Caco-2 (cell line): ENCODE results near the gene CACNA2D4. TPM values are rescaled to one million over a fixed set of nuclear protein-coding genes. Genes with fewer than 3 reads are reported as not detected.

Experiments used
- BruUV-seq: library from RNA; stranded (reverse); fragments of 400-500 nt; replicated peaks from 2 replicates; lab custom pipeline; 2021; lab: Mats Ljungman, UMichigan
- CTCF ChIA-PET: fragments of 300-600 bp; sonication (Branson Sonifier 250); formaldehyde crosslinking; loops from one replicate; lab custom pipeline; 2022; ENCODE audit warnings: antibody characterized with exemption; lab: Charles Lee
- POLR2A ChIA-PET: fragments of 300-600 bp; sonication (Branson Sonifier 250); formaldehyde crosslinking; loops from one replicate; lab custom pipeline; 2022; ENCODE audit warnings: antibody characterized with exemption; lab: Charles Lee
- DNase-seq, 2 experiments: peaks; one replicate each; pipeline versions ENCODE4 v3.0.0 to v3.0.0-alpha.2; 2020 to 2022
- H3K27me3 ChIP-seq: replicated peaks from 2 replicates; pipeline ENCODE4 v1.6.0; 2011; ENCODE audit warnings: low read length; ENCODE audit not compliant: control insufficient read depth, insufficient read depth
- H3K36me3 ChIP-seq: 2 replicates; pipeline ENCODE4 v1.5.1; 2011; ENCODE audit warnings: low read length; ENCODE audit not compliant: control insufficient read depth, insufficient read depth
- H3K4me1 ChIP-seq: fragments of 250-450 bp; sonication (Bioruptor Pico); 2 replicates; pipeline ENCODE4 v1.5.1; 2020; ENCODE audit warnings: mild to moderate bottlenecking
- H3K4me3 ChIP-seq: 2 replicates; pipeline ENCODE4 v1.5.1; 2011; ENCODE audit warnings: low read depth, mild to moderate bottlenecking, control low read depth, low read length
- H3K9me3 ChIP-seq: fragments of 250-450 bp; sonication (Bioruptor Pico); 2 replicates; pipeline ENCODE4 v1.5.1; 2020; ENCODE audit warnings: mild to moderate bottlenecking, moderate library complexity
- H3K27ac Mint-ChIP-seq: one replicate; pipeline ENCODE4 v1.8.0; 2022; ENCODE audit warnings: mixed read lengths; ENCODE audit not compliant: unreplicated experiment
- H3K27me3 Mint-ChIP-seq: one replicate; pipeline ENCODE4 v1.8.0; 2022; ENCODE audit warnings: mixed read lengths; ENCODE audit not compliant: insufficient read depth, unreplicated experiment
- H3K36me3 Mint-ChIP-seq: one replicate; pipeline ENCODE4 v1.8.0; 2022; ENCODE audit warnings: mild to moderate bottlenecking, mixed read lengths; ENCODE audit not compliant: insufficient read depth, unreplicated experiment
- H3K4me1 Mint-ChIP-seq: one replicate; pipeline ENCODE4 v1.8.0; 2022; ENCODE audit warnings: low read depth, mixed read lengths; ENCODE audit not compliant: unreplicated experiment
- H3K4me3 Mint-ChIP-seq: one replicate; pipeline ENCODE4 v1.8.0; 2022; ENCODE audit warnings: mild to moderate bottlenecking, moderate library complexity, mixed read lengths; ENCODE audit not compliant: unreplicated experiment
- H3K9me3 Mint-ChIP-seq: one replicate; pipeline ENCODE4 v1.8.0; 2022; ENCODE audit warnings: mixed read lengths; ENCODE audit not compliant: unreplicated experiment
- CTCF ChIP-seq, 2 experiments: fragments of 200-600 bp in 1 of 2; IDR thresholded peaks; 1 replicate in 1 of 2; 2 replicates in 1 of 2; pipeline versions ENCODE4 v1.5.1 to v1.8.0; 2011 to 2022; ENCODE audit warnings: antibody characterized with exemption in 1 of 2, control low read depth in 1 of 2, inconsistent platforms in 1 of 2, low read depth in 1 of 2, low read length in 1 of 2, mild to moderate bottlenecking in 1 of 2, moderate library complexity in 1 of 2; ENCODE audit not compliant: insufficient read depth in 1 of 2, severe bottlenecking in 1 of 2, unreplicated experiment in 1 of 2
- intact Hi-C: fragments of 100-400 bp; cut with micrococcal nuclease; formaldehyde crosslinking; loops from one replicate; pipeline ENCODE4 v1.10.0; 2022; ENCODE audit not compliant: unreplicated experiment
- total RNA-seq: library from RNA; stranded (reverse); gene quantifications from 2 replicates; pipeline ENCODE4 v1.2.3, GENCODE V29; 2022

Gene CACNA2D4
- total RNA-seq, 1 experiment from 2014 or later = 2.2 TPM

GRCh38 chr12:1793426-1794210 is 124.8 kb downstream of the CACNA2D4 start:
- DNase-seq = no peak
- no peaks in the 10 kb centered on the region for H3K9me3 ChIP-seq
- Mint-ChIP-seq H3K27ac (no peak overlapping the region), H3K9me3 (no peaks in the 10 kb centered on the region), H3K4me3 (no peak overlapping the region), H3K27me3 (no peaks in the 10 kb centered on the region), H3K36me3 (peaks cover 52% of the 10 kb centered on the region), H3K4me1 (peaks cover 9% of the 10 kb centered on the region)
- no peaks in the 10 kb centered on the region for H3K36me3 ChIP-seq
- POLR2A ChIA-PET = no interaction called here
- CTCF ChIA-PET = interaction anchor here (0.9 to 3.6 kb wide), 4 partner anchors 96 to 147 kb away, joined by 3 to 45 read pairs (median 34); no protein-coding TSS in a partner anchor
- TF ChIP-seq CTCF (IDR thresholded peaks at IDR 0.05; ENCODE audit: insufficient read depth in 1 of 2, low read depth in 1 of 2, low read length in 1 of 2, severe bottlenecking in 1 of 2, unreplicated experiment in 1 of 2) = no peak
- BruUV-seq = no TSS peak
- H3K27me3 ChIP-seq = no peaks in the 10 kb centered on the region
- H3K4me1 ChIP-seq = peaks cover 8% of the 10 kb centered on the region; the same call in 1 of the 2 replicates
- intact Hi-C loops = no loop called here
- no peak overlapping the region for H3K4me3 ChIP-seq

- intact Hi-C loops = no loop called here
Measured at GRCh38 chr12:1792406-1792805, 126.0 kb downstream of the CACNA2D4 start.

More at GRCh38 chr12:1792406-1792805, 126.0 kb downstream of the CACNA2D4 start:
- no peak for DNase-seq
- peaks cover 63% of the 10 kb centered on the region for H3K36me3 Mint-ChIP-seq
- H3K27me3 ChIP-seq = no peaks in the 10 kb centered on the region
- H3K4me1 Mint-ChIP-seq = peaks cover 9% of the 10 kb centered on the region
- peaks cover 8% of the 10 kb centered on the region; the same call in 1 of the 2 replicates for H3K4me1 ChIP-seq
- no peaks in the 10 kb centered on the region for H3K27me3 Mint-ChIP-seq
- no peaks in the 10 kb centered on the region for H3K9me3 ChIP-seq
- H3K27ac Mint-ChIP-seq = no peak overlapping the region
- no peak overlapping the region for H3K4me3 Mint-ChIP-seq
- no peaks in the 10 kb centered on the region for H3K9me3 Mint-ChIP-seq
- ChIA-PET CTCF (interaction anchor here (0.9 to 3.5 kb wide), 5 partner anchors 95 to 157 kb away, joined by 3 to 52 read pairs (median 25); no protein-coding TSS in a partner anchor), POLR2A (no interaction called here)
- BruUV-seq = no TSS peak
- no peak overlapping the region for H3K4me3 ChIP-seq
- TF ChIP-seq CTCF (IDR thresholded peaks at IDR 0.05; ENCODE audit: insufficient read depth in 1 of 2, low read depth in 1 of 2, low read length in 1 of 2, severe bottlenecking in 1 of 2, unreplicated experiment in 1 of 2) = no peak
- peaks cover 3% of the 10 kb centered on the region for H3K36me3 ChIP-seq
